GM12874 (cell line): ENCODE data around the gene COMMD6.

Source experiments
- CTCF ChIP-seq: IDR thresholded peaks from 2 replicates; pipeline ENCODE4 v1.5.1; 2011; ENCODE audit warnings: low read depth, mild to moderate bottlenecking, control low read depth, low read length, moderate library complexity; ENCODE audit not compliant: insufficient read depth

The COMMD6 gene

GRCh38 chr13:75537401-75538365, at the start of gene COMMD6:
Gene COMMD6 (minus strand): TSS chr13:75537841. CDS start chr13:75537805, 36 bp downstream.
- peak; percentile 24; the same call in 1 of the 2 replicates for TF ChIP-seq CTCF

DNA sequence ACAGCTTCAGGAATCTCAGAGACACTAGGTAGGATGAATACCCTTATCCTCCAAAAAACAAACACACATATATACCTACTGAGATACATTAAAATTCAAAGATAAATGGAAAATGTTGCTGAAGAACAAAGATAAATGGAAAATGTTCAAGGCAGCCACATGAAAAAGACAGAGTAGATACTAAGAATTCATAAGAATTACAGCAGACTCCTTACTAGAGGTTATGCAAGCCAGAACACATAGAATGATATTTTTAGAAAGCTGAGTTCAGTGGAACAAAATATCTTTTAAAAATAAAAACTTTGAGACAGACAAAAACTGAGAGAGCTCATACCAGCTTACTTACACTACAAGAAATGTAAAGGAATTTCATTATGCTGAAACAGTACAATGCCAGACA, 47.5 kb upstream of the COMMD6 start:
- TF ChIP-seq CTCF, result no peak

DNA sequence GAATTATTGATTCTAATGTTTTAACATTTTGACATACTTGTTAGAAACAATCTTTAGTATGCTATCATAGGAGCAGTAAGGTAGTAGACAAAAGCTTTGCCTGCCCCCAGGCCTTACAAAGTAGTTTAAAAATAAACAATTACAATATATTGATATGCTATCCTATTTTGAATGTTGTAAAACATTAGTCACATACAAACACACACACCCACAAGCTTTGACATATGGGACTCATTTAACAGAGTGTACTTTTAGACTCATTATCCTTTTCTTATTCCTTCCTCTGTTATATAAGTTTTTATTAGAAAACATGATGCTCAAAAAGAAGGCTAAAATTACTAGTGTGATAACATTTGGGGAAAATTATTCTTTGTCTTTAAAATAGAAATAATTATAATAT, 45.5 kb upstream of the COMMD6 start:
- TF ChIP-seq CTCF, result no peak

GRCh38 chr13:75581874-75582640, 44.4 kb upstream of the COMMD6 start:
- TF ChIP-seq CTCF, result no peak

GRCh38 chr13:75579529-75579928, 41.9 kb upstream of the COMMD6 start:
- TF ChIP-seq CTCF, result no peak

DNA sequence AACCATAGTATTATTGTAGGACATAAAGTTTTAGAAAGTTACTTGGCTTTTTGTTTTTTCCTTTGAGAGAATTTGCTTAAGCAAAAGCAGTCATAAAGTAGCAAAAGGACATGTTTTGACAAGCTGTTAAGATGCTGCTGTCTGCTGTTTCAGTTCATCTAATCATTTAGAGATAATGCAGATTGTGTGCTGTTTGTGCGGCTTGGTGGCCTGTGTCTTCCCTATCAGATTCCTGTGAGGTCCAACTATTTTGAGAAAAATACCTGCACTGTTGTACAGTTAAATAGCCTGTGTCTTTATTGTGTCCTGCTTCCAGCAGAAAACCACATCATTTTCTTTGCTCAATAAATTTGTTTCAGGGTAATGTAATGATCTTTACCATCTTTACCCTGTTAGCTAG, 31.9 kb upstream of the COMMD6 start:
- TF ChIP-seq CTCF, result no peak

GRCh38 chr13:75566658-75567057, 29.0 kb upstream of the COMMD6 start:
- TF ChIP-seq CTCF, result no peak
